SJSA1 (cell line): Measurements from ENCODE around the gene MRTFA. TPM values are rescaled to one million over a fixed set of nuclear protein-coding genes. Genes with fewer than 3 reads are reported as not detected.

ENCODE experiments used
- total RNA-seq: library from RNA; depleted of rRNA; stranded (reverse); fragments of >200 nt; shearing (Covaris generic); gene quantifications from 2 replicates; pipeline ENCODE4 v1.2.3, GENCODE V29; 2014; rRNA removed

Gene MRTFA
- total RNA-seq, 1 experiment from 2014 or later, result 27.8 TPM

Other genes with a start within 250 kb of the MRTFA start
- gene MCHR1, start 42.8 kb upstream of the MRTFA start, total RNA-seq, result not detected in 2 replicates
- gene SLC25A17, start 182.6 kb upstream of the MRTFA start, total RNA-seq, result 38.8 and 40.2 TPM in 2 replicates
- gene ST13, start 219.9 kb upstream of the MRTFA start, total RNA-seq, result 190 and 334 TPM in 2 replicates
- 9.7 and 14.9 TPM in 2 replicates for gene XPNPEP3, start 220.4 kb upstream of the MRTFA start, total RNA-seq
- not detected in 2 replicates for gene DNAJB7, start 225.4 kb upstream of the MRTFA start, total RNA-seq